ENCODE measurements around the gene AKT3. TPM values are rescaled to one million over a fixed set of nuclear protein-coding genes. Genes with fewer than 3 reads are reported as not detected.
"Not testable (repeated sequence)": the region's sequence is repeated elsewhere in the genome, so short reads cannot be mapped to it uniquely, and the experiment has no call there.

Gene AKT3
- total RNA-seq, 1 donor from 2014 or later, result 110 TPM

DNA sequence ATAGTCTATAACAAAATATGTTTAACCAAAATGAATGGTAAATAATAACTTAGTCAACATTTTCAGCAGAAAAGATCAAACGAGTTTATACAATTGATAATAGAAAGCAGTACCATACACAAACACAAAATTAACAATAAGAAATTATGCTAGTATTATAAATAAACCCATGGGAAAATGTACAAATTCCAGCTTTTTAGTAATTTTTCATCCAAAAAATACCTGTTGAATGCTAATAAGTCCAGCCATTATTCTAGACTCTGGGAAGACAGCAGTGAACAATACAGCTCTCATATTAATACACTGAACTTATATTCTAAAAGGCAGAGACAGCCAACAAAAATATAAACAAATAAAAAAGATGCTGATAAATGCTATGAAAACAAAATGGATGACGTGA, 66.3 kb downstream of the AKT3 start:
- TF ChIP-seq, protein P1, sequence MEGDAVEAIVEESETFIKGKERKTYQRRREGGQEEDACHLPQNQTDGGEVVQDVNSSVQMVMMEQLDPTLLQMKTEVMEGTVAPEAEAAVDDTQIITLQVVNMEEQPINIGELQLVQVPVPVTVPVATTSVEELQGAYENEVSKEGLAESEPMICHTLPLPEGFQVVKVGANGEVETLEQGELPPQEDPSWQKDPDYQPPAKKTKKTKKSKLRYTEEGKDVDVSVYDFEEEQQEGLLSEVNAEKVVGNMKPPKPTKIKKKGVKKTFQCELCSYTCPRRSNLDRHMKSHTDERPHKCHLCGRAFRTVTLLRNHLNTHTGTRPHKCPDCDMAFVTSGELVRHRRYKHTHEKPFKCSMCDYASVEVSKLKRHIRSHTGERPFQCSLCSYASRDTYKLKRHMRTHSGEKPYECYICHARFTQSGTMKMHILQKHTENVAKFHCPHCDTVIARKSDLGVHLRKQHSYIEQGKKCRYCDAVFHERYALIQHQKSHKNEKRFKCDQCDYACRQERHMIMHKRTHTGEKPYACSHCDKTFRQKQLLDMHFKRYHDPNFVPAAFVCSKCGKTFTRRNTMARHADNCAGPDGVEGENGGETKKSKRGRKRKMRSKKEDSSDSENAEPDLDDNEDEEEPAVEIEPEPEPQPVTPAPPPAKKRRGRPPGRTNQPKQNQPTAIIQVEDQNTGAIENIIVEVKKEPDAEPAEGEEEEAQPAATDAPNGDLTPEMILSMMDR (IDR thresholded peaks at IDR 0.05; ENCODE audit: unreplicated experiment), result no peak
- Mint-ChIP-seq H3K4me3 (no peak overlapping the region), H3K9me3 (peaks cover 2% of the 10 kb centered on the region), H3K27ac (no peak overlapping the region), H3K4me1 (peaks cover 33% of the 10 kb centered on the region), H3K27me3 (ENCODE audit: low read depth) (no peaks in the 10 kb centered on the region), H3K36me3 (peaks cover 2% of the 10 kb centered on the region)
- DNase-seq (ENCODE audit: low spot score in 2 of 2, unreplicated experiment in 2 of 2), result no peak

DNA sequence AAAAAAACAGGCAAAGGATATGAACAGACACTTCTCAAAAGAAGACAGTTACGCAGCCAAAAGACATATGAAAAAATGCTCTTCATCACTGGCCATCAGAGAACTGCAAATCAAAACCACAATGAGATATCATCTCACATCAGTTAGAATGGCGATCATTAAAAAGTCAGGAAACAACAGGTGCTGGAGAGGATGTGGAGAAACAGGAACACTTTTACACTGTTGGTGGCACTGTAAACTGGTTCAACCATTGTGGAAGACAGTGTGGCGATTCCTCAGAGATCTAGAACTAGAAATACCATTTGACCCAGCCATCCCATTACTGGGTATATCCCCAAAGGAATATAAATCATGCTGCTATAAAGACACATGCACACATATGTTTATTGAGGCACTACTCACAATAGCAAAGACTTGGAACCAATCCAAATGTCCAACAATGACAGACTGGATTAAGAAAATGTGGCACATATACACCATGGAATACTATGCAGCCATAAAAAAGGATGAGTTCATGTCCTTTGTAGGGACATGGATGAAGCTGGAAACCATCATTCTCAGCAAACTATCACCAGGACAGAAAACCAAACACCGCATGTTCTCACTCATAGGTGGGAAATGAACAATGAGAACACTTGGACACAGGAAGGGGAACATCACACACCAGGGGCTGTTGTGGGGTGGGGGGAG, 77.5 kb downstream of the AKT3 start:
- not testable (repeated sequence) for DNase-seq (ENCODE audit: low spot score in 2 of 2, unreplicated experiment in 2 of 2); H3K27me3 Mint-ChIP-seq (ENCODE audit: low read depth)
- H3K9me3 Mint-ChIP-seq, result peaks cover 17% of the 10 kb centered on the region

DNA sequence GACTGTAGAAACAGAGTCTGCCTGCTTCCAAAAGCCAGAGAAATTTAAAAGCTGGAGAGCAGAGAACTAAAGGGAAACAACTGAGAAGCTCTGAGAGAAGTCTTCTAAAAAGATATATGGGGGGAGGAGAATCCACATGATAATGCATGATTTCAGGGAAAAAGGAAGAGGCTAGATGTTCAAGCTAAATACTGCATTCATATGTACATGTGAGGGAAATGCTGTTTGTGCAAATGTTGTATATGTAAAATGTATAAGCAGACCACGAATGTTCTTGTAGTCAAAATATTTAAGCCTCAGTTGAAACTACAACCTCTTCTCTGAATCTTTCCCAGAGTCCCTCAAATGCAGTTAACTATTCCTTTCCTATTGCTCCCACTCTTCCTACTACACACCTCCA, 79.2 kb downstream of the AKT3 start:
- Mint-ChIP-seq H3K27ac (no peak overlapping the region), H3K9me3 (peaks cover 10% of the 10 kb centered on the region), H3K27me3 (ENCODE audit: low read depth) (no peaks in the 10 kb centered on the region), H3K36me3 (peaks cover 22% of the 10 kb centered on the region), H3K4me1 (peaks cover 8% of the 10 kb centered on the region), H3K4me3 (no peak overlapping the region)
- TF ChIP-seq, protein P1 (IDR thresholded peaks at IDR 0.05; ENCODE audit: unreplicated experiment), result no peak
- no peak for DNase-seq (ENCODE audit: low spot score in 2 of 2, unreplicated experiment in 2 of 2)

More for the DNA sequence above, 77.5 kb downstream of the AKT3 start:
- H3K36me3 Mint-ChIP-seq, result peaks cover 27% of the 10 kb centered on the region
- H3K27ac Mint-ChIP-seq, H3K4me1 Mint-ChIP-seq, H3K4me3 Mint-ChIP-seq: not testable (repeated sequence)

DNA sequence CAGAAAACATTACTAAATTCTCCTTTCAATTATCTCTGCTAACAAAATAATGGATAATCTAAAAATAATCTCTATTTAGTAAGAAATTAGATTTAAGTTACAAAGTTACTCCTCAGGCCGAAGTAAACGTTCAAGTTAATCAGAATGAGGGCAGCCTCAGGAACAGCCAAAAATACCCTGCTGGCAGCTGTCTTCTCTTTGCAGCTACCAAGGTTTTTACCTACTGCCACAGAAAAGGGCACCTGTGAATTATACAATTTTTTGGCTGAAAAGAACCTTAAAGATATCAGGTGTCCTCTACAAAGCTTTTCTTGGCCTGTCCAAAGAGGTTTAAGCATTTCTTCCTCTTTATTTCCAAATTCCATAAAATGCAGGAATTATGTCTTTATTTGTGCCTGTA, 84.4 kb downstream of the AKT3 start:
- TF ChIP-seq, protein P1 (IDR thresholded peaks at IDR 0.05; ENCODE audit: unreplicated experiment), result no peak
- Mint-ChIP-seq H3K27me3 (ENCODE audit: low read depth) (no peaks in the 10 kb centered on the region), H3K9me3 (peaks cover 4% of the 10 kb centered on the region), H3K36me3 (peaks cover 13% of the 10 kb centered on the region), H3K4me3 (no peak overlapping the region), H3K4me1 (peaks cover 10% of the 10 kb centered on the region), H3K27ac (no peak overlapping the region)
- DNase-seq (ENCODE audit: low spot score in 2 of 2, unreplicated experiment in 2 of 2), result no peak

DNA sequence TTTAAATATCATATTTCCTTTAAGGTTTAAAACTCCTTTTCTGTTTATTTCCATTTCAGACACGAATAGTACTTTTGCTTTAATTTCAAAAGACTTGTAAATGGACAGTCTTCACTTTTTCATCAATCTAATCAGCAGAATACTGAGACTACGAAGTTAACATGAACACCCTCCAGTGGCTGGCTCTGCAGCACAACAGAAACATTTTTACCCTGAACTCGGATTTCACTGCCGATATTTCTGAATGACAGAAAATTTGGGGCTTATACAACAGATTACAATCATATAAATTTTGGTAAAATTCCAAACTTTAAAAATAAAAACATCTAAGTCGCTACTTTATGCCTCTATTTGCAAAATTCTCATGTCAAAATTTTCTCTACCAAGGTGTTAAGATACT, 86.2 kb downstream of the AKT3 start:
- no peak overlapping the region for H3K27ac Mint-ChIP-seq
- peaks cover 1% of the 10 kb centered on the region for H3K9me3 Mint-ChIP-seq
- TF ChIP-seq, protein P1 (IDR thresholded peaks at IDR 0.05; ENCODE audit: unreplicated experiment), result no peak
- H3K4me1 Mint-ChIP-seq, result peaks cover 10% of the 10 kb centered on the region
- peaks cover 5% of the 10 kb centered on the region for H3K36me3 Mint-ChIP-seq
- DNase-seq (ENCODE audit: low spot score in 2 of 2, unreplicated experiment in 2 of 2), result no peak
- H3K4me3 Mint-ChIP-seq, result no peak overlapping the region
- no peaks in the 10 kb centered on the region for H3K27me3 Mint-ChIP-seq (ENCODE audit: low read depth)

DNA sequence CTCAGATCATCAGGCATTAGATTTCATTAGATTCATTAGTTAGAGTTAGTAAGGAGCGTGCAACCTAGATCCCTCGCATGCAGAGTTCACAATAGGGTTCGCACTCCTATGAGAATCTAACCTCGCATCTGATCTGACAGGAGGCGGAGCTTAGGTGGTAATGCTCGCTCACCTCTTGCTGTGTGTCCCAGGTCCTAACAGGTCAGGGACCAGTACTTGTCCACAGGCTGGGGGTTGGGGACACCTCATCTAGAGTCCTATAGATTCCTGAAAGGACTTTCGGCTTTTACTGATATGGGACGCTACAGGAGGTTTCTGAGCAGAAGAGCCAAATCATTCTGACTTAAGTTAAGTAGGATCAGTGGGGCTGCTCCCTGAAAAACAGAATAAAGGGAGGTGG, 91.4 kb downstream of the AKT3 start:
- DNase-seq (ENCODE audit: low spot score in 2 of 2, unreplicated experiment in 2 of 2), result no peak
- no peak overlapping the region for H3K27ac Mint-ChIP-seq
- H3K9me3 Mint-ChIP-seq, result no peaks in the 10 kb centered on the region
- TF ChIP-seq, protein P1 (IDR thresholded peaks at IDR 0.05; ENCODE audit: unreplicated experiment), result no peak
- no peaks in the 10 kb centered on the region for H3K27me3 Mint-ChIP-seq (ENCODE audit: low read depth)
- no peak overlapping the region for H3K4me3 Mint-ChIP-seq
- no peaks in the 10 kb centered on the region for H3K36me3 Mint-ChIP-seq
- no peaks in the 10 kb centered on the region for H3K4me1 Mint-ChIP-seq
